Common myeloid progenitor, CD34-positive (primary cell): Measurements from ENCODE around the gene HIF1A.
"Not testable (repeated sequence)": the region's sequence is repeated elsewhere in the genome, so short reads cannot be mapped to it uniquely, and the experiment has no call there.

Source experiments
- CTCF ChIA-PET: fragments of 350-600 bp; sonication (Branson Sonifier 250); formaldehyde crosslinking; loops from one replicate; lab custom pipeline; 2021; ENCODE audit warnings: antibody characterized with exemption; lab: Charles Lee
- POLR2A ChIA-PET: fragments of 350-600 bp; sonication (Branson Sonifier 250); formaldehyde crosslinking; loops from one replicate; lab custom pipeline; 2021; ENCODE audit warnings: antibody characterized with exemption; lab: Charles Lee
- DNase-seq, 3 donors: peaks; one replicate each; pipeline versions ENCODE4 v3.0.0 to v3.0.0-alpha.2; 2013
- H3K27ac ChIP-seq, 2 experiments: 1 replicate in 1 of 2; 2 replicates in 1 of 2; pipeline ENCODE4 v1.7.0; 2013; ENCODE audit warnings: inconsistent platforms in 2 of 2, low read length in 2 of 2, mild to moderate bottlenecking in 2 of 2, low read depth in 1 of 2, moderate library complexity in 1 of 2; ENCODE audit not compliant: severe bottlenecking in 2 of 2, insufficient read depth in 1 of 2, poor library complexity in 1 of 2
- H3K27me3 ChIP-seq, 5 experiments: replicated peaks in 2 of 5; 1 replicate in 3 of 5; 2 replicates in 2 of 5; pipeline versions ENCODE4 v1.6.1 to v1.7.0; 2013; ENCODE audit warnings: low read length in 4 of 5, mild to moderate bottlenecking in 2 of 5, moderate library complexity in 2 of 5, inconsistent platforms in 1 of 5; ENCODE audit not compliant: insufficient read depth in 5 of 5, control insufficient read depth in 4 of 5
- H3K36me3 ChIP-seq, 4 experiments: 1 replicate in 2 of 4; 2 replicates in 2 of 4; pipeline versions ENCODE4 v1.6.1 to v1.7.0; 2013; ENCODE audit warnings: low read length in 3 of 4, control low read depth in 1 of 4, mild to moderate bottlenecking in 1 of 4; ENCODE audit not compliant: control insufficient read depth in 4 of 4, insufficient read depth in 4 of 4
- H3K4me1 ChIP-seq, 4 experiments: 1 replicate in 3 of 4; 2 replicates in 1 of 4; pipeline versions ENCODE4 v1.6.1 to v1.7.1; 2013; ENCODE audit warnings: low read length in 3 of 4, mild to moderate bottlenecking in 3 of 4, control low read depth in 1 of 4, inconsistent platforms in 1 of 4, moderate library complexity in 1 of 4; ENCODE audit not compliant: control insufficient read depth in 4 of 4, insufficient read depth in 4 of 4; ENCODE audit errors: control extremely low read depth in 1 of 4
- H3K4me3 ChIP-seq, 7 experiments: 1 replicate in 4 of 7; 2 replicates in 3 of 7; pipeline versions ENCODE4 v1.5.1 to v1.7.0; 2013; ENCODE audit warnings: mild to moderate bottlenecking in 7 of 7, low read length in 6 of 7, moderate library complexity in 6 of 7, inconsistent platforms in 2 of 7, low read depth in 2 of 7, control low read depth in 1 of 7; ENCODE audit not compliant: insufficient read depth in 4 of 7, control insufficient read depth in 1 of 7; ENCODE audit errors: extremely low read depth in 1 of 7
- H3K9me3 ChIP-seq, 5 experiments: 1 replicate in 4 of 5; 2 replicates in 1 of 5; pipeline versions ENCODE4 v1.6.1 to v1.7.1; 2013; ENCODE audit warnings: low read length in 4 of 5, mild to moderate bottlenecking in 2 of 5, inconsistent platforms in 1 of 5, low read depth in 1 of 5, moderate library complexity in 1 of 5; ENCODE audit not compliant: control insufficient read depth in 4 of 5, insufficient read depth in 2 of 5; ENCODE audit errors: control extremely low read depth in 1 of 5
- WGBS: methylation state at CpG from one replicate; pipeline ENCODE4 v1.1.5; 2013; ENCODE audit not compliant: insufficient coverage; 5-methylcytosine and 5-hydroxymethylcytosine counted together

HIF1A gene

GRCh38 chr14:61652526-61653262 is 42.6 kb upstream of the HIF1A start:
- H3K27me3 ChIP-seq, result no peaks in the 10 kb centered on the region
- H3K9me3 ChIP-seq, result no peaks in the 10 kb centered on the region
- DNase-seq, result no peak
- H3K27ac ChIP-seq, result no peak overlapping the region
- WGBS, result 97% methylated on average over 5 of the region's 5 CpGs
- POLR2A ChIA-PET, result no interaction called here
- no peaks in the 10 kb centered on the region for H3K36me3 ChIP-seq
- no peak overlapping the region for H3K4me3 ChIP-seq
- CTCF ChIA-PET, result no interaction called here
- H3K4me1 ChIP-seq, result peaks cover 0 to 6% (median 1%) of the 10 kb centered on the region in 4 experiments

GRCh38 chr14:61653507-61653906 is 41.8 kb upstream of the HIF1A start:
- Histone ChIP-seq H3K27ac (no peak overlapping the region), H3K27me3 (no peaks in the 10 kb centered on the region), H3K36me3 (no peaks in the 10 kb centered on the region), H3K4me1 (peaks cover 0 to 6% (median 1%) of the 10 kb centered on the region in 4 experiments), H3K9me3 (no peaks in the 10 kb centered on the region), H3K4me3 (no peak overlapping the region)
- CTCF ChIA-PET, result interaction anchor here (0.9 kb wide), 1 partner anchor 27 kb away, joined by 3 read pairs; no protein-coding TSS in a partner anchor
- 12% methylated on average over 4 of the region's 6 CpGs for WGBS
- no peak for DNase-seq
- POLR2A ChIA-PET, result no interaction called here

GRCh38 chr14:61654026-61654425 is 41.3 kb upstream of the HIF1A start:
- Histone ChIP-seq H3K4me3 (no peak overlapping the region), H3K27ac (no peak overlapping the region), H3K9me3 (no peaks in the 10 kb centered on the region), H3K4me1 (peaks cover 0 to 6% (median 1%) of the 10 kb centered on the region in 4 experiments), H3K27me3 (no peaks in the 10 kb centered on the region), H3K36me3 (no peaks in the 10 kb centered on the region)
- no CpG with 5 or more reads among the region's 1 CpG for WGBS
- CTCF ChIA-PET, result interaction anchor here (0.9 kb wide), 1 partner anchor 27 kb away, joined by 3 read pairs; no protein-coding TSS in a partner anchor
- DNase-seq, result peak in 1 of 3 donors; percentile 33
- POLR2A ChIA-PET, result no interaction called here

- H3K9me3 ChIP-seq, result no peaks in the 10 kb centered on the region
- no peaks in the 10 kb centered on the region for H3K36me3 ChIP-seq
- H3K4me1 ChIP-seq, result peaks cover 4 to 19% (median 11%) of the 10 kb centered on the region in 4 experiments
- H3K27ac ChIP-seq, result no peak overlapping the region
- no peak overlapping the region for H3K4me3 ChIP-seq
- WGBS, result no CpG with 5 or more reads among the region's 3 CpGs
- POLR2A ChIA-PET, result no interaction called here
- CTCF ChIA-PET, result interaction anchor here (1.1 to 1.5 kb wide), 4 partner anchors 19 to 85 kb away, joined by 3 to 5 read pairs (median 3); no protein-coding TSS in a partner anchor
- DNase-seq, result no peak
- no peaks in the 10 kb centered on the region for H3K27me3 ChIP-seq
These were observed 39.5 kb upstream of the HIF1A start for GRCh38 chr14:61655777-61656176.

GRCh38 chr14:61656341-61656740 is 39.0 kb upstream of the HIF1A start:
- ChIA-PET POLR2A (no interaction called here), CTCF (interaction anchor here (1.1 to 1.3 kb wide), 3 partner anchors 19 to 85 kb away, joined by 3 read pairs; no protein-coding TSS in a partner anchor)
- no peak for DNase-seq
- 92% methylated on average over 2 of the region's 4 CpGs for WGBS
- Histone ChIP-seq H3K36me3 (no peaks in the 10 kb centered on the region), H3K9me3 (no peaks in the 10 kb centered on the region), H3K27me3 (no peaks in the 10 kb centered on the region), H3K4me1 (peaks cover 8 to 24% (median 17%) of the 10 kb centered on the region in 4 experiments), H3K27ac (no peak overlapping the region), H3K4me3 (no peak overlapping the region)

- H3K4me3 ChIP-seq, CTCF ChIA-PET, DNase-seq, POLR2A ChIA-PET, H3K9me3 ChIP-seq, H3K27me3 ChIP-seq, H3K36me3 ChIP-seq, H3K27ac ChIP-seq: not testable (repeated sequence)
- WGBS, result no CpG with 5 or more reads among the region's 3 CpGs
- H3K4me1 ChIP-seq, result peaks cover 13 to 41% (median 33%) of the 10 kb centered on the region in 4 experiments
These were observed 37.2 kb upstream of the HIF1A start for GRCh38 chr14:61658111-61658510.

- ChIA-PET POLR2A (no interaction called here), CTCF (interaction anchor here (0.6 to 1.2 kb wide), 2 partner anchors 24 to 70 kb away, joined by 3 to 4 read pairs; no protein-coding TSS in a partner anchor)
- peaks cover 13 to 45% (median 41%) of the 10 kb centered on the region in 4 experiments for H3K4me1 ChIP-seq
- H3K36me3 ChIP-seq, result no peaks in the 10 kb centered on the region
- no peak overlapping the region for H3K27ac ChIP-seq
- no peak overlapping the region for H3K4me3 ChIP-seq
- no peaks in the 10 kb centered on the region for H3K27me3 ChIP-seq
- DNase-seq, result no peak
- H3K9me3 ChIP-seq, result peaks cover 0 to 4% (median 0%) of the 10 kb centered on the region in 5 experiments
- WGBS, result 100% methylated on average over 1 of the region's 2 CpGs
These were observed 35.7 kb upstream of the HIF1A start for GRCh38 chr14:61659582-61659981.
